ENCODE measurements around the gene NCAN.

- TF ChIP-seq, protein P1, sequence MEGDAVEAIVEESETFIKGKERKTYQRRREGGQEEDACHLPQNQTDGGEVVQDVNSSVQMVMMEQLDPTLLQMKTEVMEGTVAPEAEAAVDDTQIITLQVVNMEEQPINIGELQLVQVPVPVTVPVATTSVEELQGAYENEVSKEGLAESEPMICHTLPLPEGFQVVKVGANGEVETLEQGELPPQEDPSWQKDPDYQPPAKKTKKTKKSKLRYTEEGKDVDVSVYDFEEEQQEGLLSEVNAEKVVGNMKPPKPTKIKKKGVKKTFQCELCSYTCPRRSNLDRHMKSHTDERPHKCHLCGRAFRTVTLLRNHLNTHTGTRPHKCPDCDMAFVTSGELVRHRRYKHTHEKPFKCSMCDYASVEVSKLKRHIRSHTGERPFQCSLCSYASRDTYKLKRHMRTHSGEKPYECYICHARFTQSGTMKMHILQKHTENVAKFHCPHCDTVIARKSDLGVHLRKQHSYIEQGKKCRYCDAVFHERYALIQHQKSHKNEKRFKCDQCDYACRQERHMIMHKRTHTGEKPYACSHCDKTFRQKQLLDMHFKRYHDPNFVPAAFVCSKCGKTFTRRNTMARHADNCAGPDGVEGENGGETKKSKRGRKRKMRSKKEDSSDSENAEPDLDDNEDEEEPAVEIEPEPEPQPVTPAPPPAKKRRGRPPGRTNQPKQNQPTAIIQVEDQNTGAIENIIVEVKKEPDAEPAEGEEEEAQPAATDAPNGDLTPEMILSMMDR (IDR thresholded peaks at IDR 0.05), result no peak
- no peak for TF ChIP-seq POLR2A (IDR thresholded peaks at IDR 0.05)
Measured at GRCh38 chr19:19268453-19269385, 57.0 kb downstream of the NCAN start.
